Fibroblast of pulmonary artery (primary cell): ENCODE measurements around the gene LEMD2.

Experiments
- DNase-seq: peaks from one replicate; pipeline ENCODE4 v3.0.0-alpha.2; 2010; ENCODE audit warnings: low read depth
- H3K4me3 ChIP-seq: replicated peaks from 2 replicates; pipeline ENCODE4 v1.5.1; 2011; ENCODE audit warnings: low read depth, mild to moderate bottlenecking, control low read depth, low read length, moderate library complexity
- CTCF ChIP-seq: IDR thresholded peaks from 2 replicates; pipeline ENCODE4 v1.5.1; 2011; ENCODE audit warnings: mild to moderate bottlenecking, control low read depth, low read length, inconsistent platforms; ENCODE audit errors: missing control alignments

LEMD2 gene

GRCh38 chr6:33724102-33725023 is 64.6 kb downstream of the LEMD2 start:
- TF ChIP-seq CTCF: no peak
- DNase-seq: no peak
- H3K4me3 ChIP-seq: no peak overlapping the region

DNA sequence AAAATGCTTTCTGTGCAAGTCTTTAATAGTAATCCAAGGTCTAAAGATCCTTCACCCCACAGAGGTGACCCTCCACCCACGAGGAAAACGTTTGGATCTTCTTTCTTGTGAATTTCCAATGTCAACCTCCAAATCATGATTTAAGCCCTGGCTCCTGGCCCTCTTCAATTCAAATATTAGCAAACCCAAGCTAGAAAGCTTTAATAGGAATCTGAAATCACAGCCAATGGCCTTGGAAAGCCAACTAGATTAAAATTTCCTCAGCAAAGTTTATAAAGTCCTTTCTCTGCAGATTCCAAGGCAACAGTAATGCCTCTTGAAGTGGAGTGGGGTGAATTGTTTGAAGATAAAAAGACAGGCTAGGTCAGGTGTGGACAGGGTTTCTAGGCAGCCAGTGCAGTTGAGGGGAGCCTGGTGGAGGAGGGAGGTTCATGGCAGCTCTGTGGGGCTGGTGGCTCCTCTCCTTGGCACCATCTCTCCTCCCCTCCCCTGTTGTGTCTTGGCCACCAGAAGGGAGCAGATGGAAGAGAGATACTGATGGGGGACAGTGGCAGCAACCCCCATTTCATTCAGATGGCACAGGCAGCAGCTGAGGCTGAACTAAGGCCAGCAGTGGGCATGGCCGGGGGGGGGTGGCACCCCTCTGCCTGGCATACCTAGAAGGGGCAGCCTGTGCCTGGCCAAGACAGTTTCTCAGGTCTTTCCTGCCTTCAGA is 65.4 kb downstream of the LEMD2 start:
- no peak for DNase-seq
- no peak for TF ChIP-seq CTCF
- H3K4me3 ChIP-seq: no peak overlapping the region

- no peak overlapping the region for H3K4me3 ChIP-seq
- DNase-seq: no peak
- no peak for TF ChIP-seq CTCF
Measured at GRCh38 chr6:33722103-33722623, 66.8 kb downstream of the LEMD2 start.

GRCh38 chr6:33721508-33721907 is 67.4 kb downstream of the LEMD2 start:
- no peak for DNase-seq
- no peak overlapping the region for H3K4me3 ChIP-seq
- no peak for TF ChIP-seq CTCF
